GM23338 (cell line): ENCODE measurements around the gene TSC22D2.

Experiments
- CREB1 ChIP-seq: fragments of 250-450 bp; sonication (Bioruptor Pico); IDR thresholded peaks from 2 replicates; pipeline ENCODE4 v1.5.0; 2020; ENCODE audit warnings: low read depth, mild to moderate bottlenecking, moderate library complexity
- CTCF ChIP-seq, 2 experiments: fragments of 200-600 bp in 1 of 2; sonication (generic) in 1 of 2; conservative IDR thresholded peaks; 2 replicates each; pipeline versions ENCODE4 v1.5.1 to v1.6.1; 2016 to 2017; ENCODE audit warnings: antibody characterized with exemption in 2 of 2, low read depth in 2 of 2, mild to moderate bottlenecking in 2 of 2, moderate library complexity in 1 of 2
- ETS1 ChIP-seq: IDR thresholded peaks from 2 replicates; pipeline ENCODE4 v1.6.1; 2016; ENCODE audit warnings: antibody characterized with exemption
- EZH2 ChIP-seq: fragments of 200-600 bp; sonication (generic); IDR thresholded peaks from one replicate; pipeline ENCODE4 v1.8.0; 2017; ENCODE audit warnings: antibody characterized with exemption, mild to moderate bottlenecking, low read depth; ENCODE audit not compliant: unreplicated experiment
- EZH2phosphoT487 ChIP-seq: fragments of 200-600 bp; sonication (generic); IDR thresholded peaks from one replicate; pipeline ENCODE4 v1.8.1; 2018; ENCODE audit warnings: antibody characterized with exemption; ENCODE audit not compliant: unreplicated experiment
- JUNB ChIP-seq: IDR thresholded peaks from one replicate; pipeline ENCODE4 v1.6.1; 2016; ENCODE audit warnings: antibody characterized with exemption; ENCODE audit not compliant: unreplicated experiment
- POLR2AphosphoS5 ChIP-seq: IDR thresholded peaks from 2 replicates; pipeline ENCODE4 v1.6.1; 2016; ENCODE audit warnings: antibody characterized with exemption, low read depth
- REST ChIP-seq: IDR thresholded peaks from one replicate; pipeline ENCODE4 v1.6.1; 2018; ENCODE audit warnings: antibody characterized with exemption; ENCODE audit not compliant: unreplicated experiment
- ZNF331 ChIP-seq: fragments of 250-450 bp; sonication (Bioruptor Pico); IDR thresholded peaks from 2 replicates; pipeline ENCODE4 v1.5.0; 2020; ENCODE audit warnings: low read depth, mild to moderate bottlenecking, moderate library complexity

GRCh38 chr3:150385296-150386242 lies 22.5 kb upstream of the TSC22D2 start:
- TF ChIP-seq POLR2AphosphoS5 (no peak), EZH2 (no peak), CTCF (conservative IDR thresholded peaks at IDR 0.05; ENCODE audit: low read depth in 2 of 2) (no peak), ZNF331 (CRISPR knock-in tag) (no peak), EZH2phosphoT487 (no peak), JUNB (no peak), ETS1 (no peak), REST (no peak), CREB1 (CRISPR knock-in tag) (no peak)
